Adipocyte (in vitro differentiated cells): Measurements from ENCODE around the gene MCTP1.

Experiments
- DNase-seq: peaks from one replicate; pipeline ENCODE4 v3.0.0-alpha.2; 2015; ENCODE audit warnings: low read depth
- H3K27me3 ChIP-seq: replicated peaks from 2 replicates; pipeline ENCODE4 v1.7.0; 2013; ENCODE audit warnings: mild to moderate bottlenecking, low read length, moderate library complexity; ENCODE audit not compliant: control insufficient read depth, insufficient read depth
- H3K36me3 ChIP-seq: 2 replicates; pipeline ENCODE4 v1.7.0; 2013; ENCODE audit warnings: low read length, mild to moderate bottlenecking, moderate library complexity; ENCODE audit not compliant: control insufficient read depth, insufficient read depth, severe bottlenecking
- H3K4me1 ChIP-seq: 2 replicates; pipeline ENCODE4 v1.7.0; 2013; ENCODE audit warnings: mild to moderate bottlenecking, low read length, moderate library complexity; ENCODE audit not compliant: control insufficient read depth, insufficient read depth
- H3K4me3 ChIP-seq: 2 replicates; pipeline ENCODE4 v1.7.0; 2013; ENCODE audit warnings: mild to moderate bottlenecking, low read length, moderate library complexity
- H3K9ac ChIP-seq: 2 replicates; pipeline ENCODE4 v1.7.0; 2013; ENCODE audit warnings: mild to moderate bottlenecking, low read length, moderate library complexity
- H3K9me3 ChIP-seq: 2 replicates; pipeline ENCODE4 v1.7.0; 2013; ENCODE audit warnings: mild to moderate bottlenecking, low read length, moderate library complexity; ENCODE audit not compliant: control insufficient read depth

The MCTP1 gene

GRCh38 chr5:94731471-94731870 is 553.4 kb downstream of the MCTP1 start:
- Histone ChIP-seq H3K9me3 (no peaks in the 10 kb centered on the region), H3K4me3 (no peak overlapping the region), H3K9ac (no peak overlapping the region), H3K36me3 (no peaks in the 10 kb centered on the region), H3K4me1 (no peaks in the 10 kb centered on the region), H3K27me3 (no peaks in the 10 kb centered on the region)
- no peak for DNase-seq

- H3K27me3 ChIP-seq = no peaks in the 10 kb centered on the region
- H3K9ac ChIP-seq = no peak overlapping the region
- H3K4me1 ChIP-seq = no peaks in the 10 kb centered on the region
- no peaks in the 10 kb centered on the region for H3K9me3 ChIP-seq
- no peak overlapping the region for H3K4me3 ChIP-seq
- no peaks in the 10 kb centered on the region for H3K36me3 ChIP-seq
- DNase-seq = no peak
Measured at GRCh38 chr5:94725142-94725541, 559.8 kb downstream of the MCTP1 start.

- Histone ChIP-seq H3K36me3 (peaks cover 2% of the 10 kb centered on the region), H3K4me1 (peaks cover 13% of the 10 kb centered on the region), H3K27me3 (no peaks in the 10 kb centered on the region), H3K4me3 (no peak overlapping the region), H3K9ac (no peak overlapping the region), H3K9me3 (no peaks in the 10 kb centered on the region)
- DNase-seq = no peak
Measured at GRCh38 chr5:94715768-94716167, 569.1 kb downstream of the MCTP1 start.

- peaks cover 13% of the 10 kb centered on the region for H3K4me1 ChIP-seq
- peak; percentile 34 for DNase-seq
- H3K36me3 ChIP-seq = peaks cover 28% of the 10 kb centered on the region
Measured at GRCh38 chr5:94711785-94712184, 573.1 kb downstream of the MCTP1 start.

GRCh38 chr5:94709277-94709676 is 575.6 kb downstream of the MCTP1 start:
- peaks cover 9% of the 10 kb centered on the region for H3K4me1 ChIP-seq
- H3K36me3 ChIP-seq = peaks cover 29% of the 10 kb centered on the region
- no peak overlapping the region for H3K9ac ChIP-seq
- no peaks in the 10 kb centered on the region for H3K27me3 ChIP-seq
- DNase-seq = no peak
- no peak overlapping the region for H3K4me3 ChIP-seq
- H3K9me3 ChIP-seq = no peaks in the 10 kb centered on the region

More at GRCh38 chr5:94711785-94712184, 573.1 kb downstream of the MCTP1 start:
- no peaks in the 10 kb centered on the region for H3K27me3 ChIP-seq
- H3K9ac ChIP-seq = no peak overlapping the region
- H3K4me3 ChIP-seq = no peak overlapping the region
- H3K9me3 ChIP-seq = no peaks in the 10 kb centered on the region

- Histone ChIP-seq H3K36me3 (peaks cover 40% of the 10 kb centered on the region), H3K4me3 (no peak overlapping the region), H3K9me3 (no peaks in the 10 kb centered on the region), H3K27me3 (no peaks in the 10 kb centered on the region), H3K9ac (no peak overlapping the region), H3K4me1 (peaks cover 9% of the 10 kb centered on the region)
- DNase-seq = no peak
Measured at GRCh38 chr5:94707359-94707758, 577.5 kb downstream of the MCTP1 start.

GRCh38 chr5:94705427-94705826 is 579.5 kb downstream of the MCTP1 start:
- H3K4me1 ChIP-seq = no peaks in the 10 kb centered on the region
- peak; percentile 54 for DNase-seq
- H3K4me3 ChIP-seq = no peak overlapping the region
- H3K9ac ChIP-seq = no peak overlapping the region
- no peaks in the 10 kb centered on the region for H3K9me3 ChIP-seq
- H3K27me3 ChIP-seq = no peaks in the 10 kb centered on the region
- peaks cover 41% of the 10 kb centered on the region for H3K36me3 ChIP-seq

- no peaks in the 10 kb centered on the region for H3K27me3 ChIP-seq
- H3K4me1 ChIP-seq = no peaks in the 10 kb centered on the region
- no peak overlapping the region for H3K4me3 ChIP-seq
- H3K9ac ChIP-seq = no peak overlapping the region
- no peak for DNase-seq
- no peaks in the 10 kb centered on the region for H3K9me3 ChIP-seq
- H3K36me3 ChIP-seq = peaks cover 26% of the 10 kb centered on the region
Measured at GRCh38 chr5:94702729-94703128, 582.2 kb downstream of the MCTP1 start.

- Histone ChIP-seq H3K27me3 (no peaks in the 10 kb centered on the region), H3K36me3 (peaks cover 19% of the 10 kb centered on the region), H3K9ac (no peak overlapping the region), H3K4me3 (no peak overlapping the region), H3K4me1 (no peaks in the 10 kb centered on the region), H3K9me3 (no peaks in the 10 kb centered on the region)
- no peak for DNase-seq
Measured at GRCh38 chr5:94700592-94700991, 584.3 kb downstream of the MCTP1 start.

GRCh38 chr5:94699562-94699961 is 585.3 kb downstream of the MCTP1 start:
- Histone ChIP-seq H3K9me3 (no peaks in the 10 kb centered on the region), H3K36me3 (peaks cover 19% of the 10 kb centered on the region), H3K27me3 (no peaks in the 10 kb centered on the region), H3K4me3 (no peak overlapping the region), H3K9ac (no peak overlapping the region), H3K4me1 (peaks cover 6% of the 10 kb centered on the region)
- DNase-seq = no peak

- peaks cover 13% of the 10 kb centered on the region for H3K36me3 ChIP-seq
- no peak for DNase-seq
- H3K4me1 ChIP-seq = peaks cover 19% of the 10 kb centered on the region
- no peaks in the 10 kb centered on the region for H3K27me3 ChIP-seq
- H3K9ac ChIP-seq = no peak overlapping the region
- H3K9me3 ChIP-seq = no peaks in the 10 kb centered on the region
- no peak overlapping the region for H3K4me3 ChIP-seq
Measured at GRCh38 chr5:94698197-94698596, 586.7 kb downstream of the MCTP1 start.

GRCh38 chr5:94694671-94695070 is 590.2 kb downstream of the MCTP1 start:
- DNase-seq = peak; percentile 62
- H3K4me1 ChIP-seq = peaks cover 32% of the 10 kb centered on the region
- no peaks in the 10 kb centered on the region for H3K27me3 ChIP-seq
- H3K9ac ChIP-seq = no peak overlapping the region
- H3K36me3 ChIP-seq = no peaks in the 10 kb centered on the region
- H3K9me3 ChIP-seq = no peaks in the 10 kb centered on the region
- no peak overlapping the region for H3K4me3 ChIP-seq
